DND-41 (cell line): ENCODE data around the gene AASDHPPT.

Experiments
- CTCF ChIP-seq: IDR thresholded peaks from 2 replicates; pipeline ENCODE4 v1.5.1; 2012; ENCODE audit warnings: borderline replicate concordance, low read length, moderate library complexity, mild to moderate bottlenecking; ENCODE audit not compliant: poor library complexity, severe bottlenecking; ENCODE audit errors: extremely low read depth
- EZH2 ChIP-seq: IDR thresholded peaks from 3 replicates; pipeline ENCODE4 v1.6.1; 2012; ENCODE audit warnings: borderline replicate concordance, low read depth, mild to moderate bottlenecking, moderate library complexity, low read length, inconsistent platforms; ENCODE audit not compliant: severe bottlenecking

GRCh38 chr11:106061954-106062949 is 15.2 kb upstream of the AASDHPPT start:
- TF ChIP-seq CTCF (no peak), EZH2 (no peak)
